Mononuclear cell (primary cell): Measurements from ENCODE around the gene TRAK2. TPM values are rescaled to one million over a fixed set of nuclear protein-coding genes. Genes with fewer than 3 reads are reported as not detected.
"Not testable (repeated sequence)": the region's sequence is repeated elsewhere in the genome, so short reads cannot be mapped to it uniquely, and the experiment has no call there.

Experiments
- H3K27me3 ChIP-seq: 2 replicates; pipeline ENCODE4 v1.6.0; 2011; ENCODE audit warnings: low read length, control low read depth; ENCODE audit not compliant: insufficient read depth
- H3K4me1 ChIP-seq: 2 replicates; pipeline ENCODE4 v1.5.1; 2011; ENCODE audit warnings: mild to moderate bottlenecking, low read length, control low read depth; ENCODE audit not compliant: insufficient read depth
- H3K4me3 ChIP-seq: 2 replicates; pipeline ENCODE4 v1.5.1; 2011; ENCODE audit warnings: mild to moderate bottlenecking, low read length, moderate library complexity
- H3K9me3 ChIP-seq: 2 replicates; pipeline ENCODE4 v1.5.1; 2011; ENCODE audit warnings: low read depth, mild to moderate bottlenecking, control low read depth, low read length
- total RNA-seq: library from RNA; depleted of rRNA; stranded (reverse); fragments of >200 nt; gene quantifications from one replicate; pipeline ENCODE4 v1.2.3, GENCODE V29; 2012

TRAK2 gene
- total RNA-seq, 1 donor: 34.3 TPM

GRCh38 chr2:201465524-201465971 is 14.3 kb upstream of the TRAK2 start:
- Histone ChIP-seq H3K4me3 (no peak overlapping the region), H3K4me1 (no peaks in the 10 kb centered on the region), H3K27me3 (no peaks in the 10 kb centered on the region), H3K9me3 (no peaks in the 10 kb centered on the region)

GRCh38 chr2:201464547-201464946 is 13.3 kb upstream of the TRAK2 start:
- H3K9me3 ChIP-seq: no peaks in the 10 kb centered on the region
- H3K4me3 ChIP-seq: no peak overlapping the region
- H3K27me3 ChIP-seq: no peaks in the 10 kb centered on the region
- H3K4me1 ChIP-seq: no peaks in the 10 kb centered on the region

DNA sequence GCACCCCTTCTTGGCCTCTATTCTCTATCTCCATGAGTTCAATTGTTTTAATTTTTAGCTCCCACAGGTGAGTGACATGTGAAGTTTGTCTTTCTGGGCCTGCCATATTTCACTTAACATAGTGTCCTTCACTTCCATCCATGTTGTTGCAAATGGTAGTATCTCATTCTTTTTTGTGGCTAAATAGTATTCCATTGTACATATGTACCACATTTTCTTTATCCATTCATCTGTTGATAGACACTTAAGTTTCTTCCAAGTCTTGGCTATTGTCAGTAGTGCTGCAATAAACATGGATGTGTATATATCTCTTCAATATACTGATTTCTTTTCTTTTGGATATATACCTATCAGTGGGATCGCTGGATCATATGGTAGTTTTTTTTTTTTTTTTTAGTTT is 9.3 kb upstream of the TRAK2 start:
- Histone ChIP-seq H3K9me3 (no peaks in the 10 kb centered on the region), H3K4me1 (no peaks in the 10 kb centered on the region), H3K4me3 (no peak overlapping the region), H3K27me3 (no peaks in the 10 kb centered on the region)

GRCh38 chr2:201458381-201458780 is 7.1 kb upstream of the TRAK2 start:
- H3K27me3 ChIP-seq: no peaks in the 10 kb centered on the region
- H3K4me3 ChIP-seq: no peak overlapping the region
- H3K4me1 ChIP-seq: no peaks in the 10 kb centered on the region
- no peaks in the 10 kb centered on the region for H3K9me3 ChIP-seq

DNA sequence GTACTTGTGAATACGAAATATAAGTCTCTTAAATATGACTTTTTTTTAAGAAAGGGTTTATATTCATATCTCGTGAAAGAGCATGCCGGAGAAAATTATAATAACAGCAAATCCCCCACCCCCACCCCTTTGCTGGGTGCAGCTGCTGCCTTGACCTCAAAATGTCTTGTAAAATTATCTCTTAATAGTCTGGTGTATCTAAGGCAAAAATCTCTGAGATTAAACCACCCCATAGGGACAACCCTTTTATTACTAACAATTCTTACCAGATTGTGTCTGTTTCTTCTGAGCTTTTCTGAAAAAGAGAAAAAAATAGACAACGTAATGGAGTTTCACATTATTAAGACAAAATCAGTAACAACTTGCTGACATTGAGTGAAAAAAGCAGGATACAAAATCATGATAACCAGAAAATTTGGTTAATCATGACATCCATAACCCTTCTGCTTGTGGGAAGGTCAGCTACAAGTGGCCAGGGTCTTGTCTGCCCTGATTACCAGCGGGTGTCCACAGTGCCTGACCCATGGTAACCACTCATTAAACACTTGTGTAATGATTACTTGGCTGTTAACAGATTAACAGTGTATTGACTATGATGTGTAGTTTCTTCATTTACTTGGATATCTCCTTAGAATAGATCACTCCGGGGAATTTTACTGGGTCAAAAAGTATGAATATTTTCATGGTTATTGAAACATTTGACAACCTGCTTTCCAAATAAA is 1.8 kb upstream of the TRAK2 start:
- H3K4me3 ChIP-seq: no peak overlapping the region
- no peaks in the 10 kb centered on the region for H3K9me3 ChIP-seq
- H3K4me1 ChIP-seq: peaks cover 33% of the 10 kb centered on the region
- H3K27me3 ChIP-seq: no peaks in the 10 kb centered on the region

DNA sequence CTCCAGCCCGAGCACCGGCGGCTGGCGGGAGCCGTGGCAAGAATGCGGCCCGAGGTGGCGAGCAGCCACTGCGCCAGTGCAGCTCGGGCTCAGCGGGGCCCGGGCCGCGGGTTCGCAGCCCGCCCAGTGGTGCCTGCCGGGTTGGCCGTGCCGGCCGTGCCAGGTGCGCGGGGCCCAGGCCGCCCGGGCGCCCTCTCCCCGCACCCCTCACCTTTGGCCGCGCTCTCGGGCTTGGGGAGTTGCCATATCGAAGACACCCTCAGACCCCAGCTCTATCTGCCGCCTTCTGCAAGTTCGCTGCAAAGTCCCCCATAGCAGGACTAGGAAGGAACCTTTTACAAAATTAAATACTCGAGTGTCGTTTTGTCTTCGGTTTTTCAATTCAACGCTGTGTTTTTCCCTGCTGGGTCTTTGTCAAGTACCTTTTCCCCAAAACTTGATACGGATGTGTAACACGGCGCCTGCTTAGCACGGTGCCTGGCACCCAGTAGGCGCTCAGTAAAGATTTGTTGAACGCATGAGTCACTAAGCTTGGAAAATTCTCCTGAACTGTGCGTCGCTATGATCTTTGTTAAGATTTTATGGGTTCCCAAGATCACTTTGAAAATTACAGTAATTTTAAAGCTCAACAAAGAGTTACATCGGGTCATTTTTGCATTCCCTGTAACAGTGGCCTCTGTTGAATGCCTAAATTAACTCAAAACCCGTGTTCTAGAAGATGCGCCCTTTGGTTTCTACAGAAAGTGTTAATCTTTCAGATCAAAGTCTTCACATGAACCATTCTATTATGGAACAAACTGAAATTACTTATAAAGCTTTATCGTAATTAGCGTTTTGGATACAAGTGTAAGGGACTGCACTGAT is 1.0 kb upstream of the TRAK2 start:
- Histone ChIP-seq H3K27me3 (no peaks in the 10 kb centered on the region), H3K9me3 (no peaks in the 10 kb centered on the region), H3K4me1 (peaks cover 40% of the 10 kb centered on the region), H3K4me3 (peak overlapping the region; percentile 97)

- Histone ChIP-seq H3K27me3 (no peaks in the 10 kb centered on the region), H3K4me1 (peaks cover 47% of the 10 kb centered on the region), H3K4me3 (peak overlapping the region; percentile 97), H3K9me3 (no peaks in the 10 kb centered on the region)
Measured at GRCh38 chr2:201450954-201451291, 335 bp downstream of the TRAK2 start.

DNA sequence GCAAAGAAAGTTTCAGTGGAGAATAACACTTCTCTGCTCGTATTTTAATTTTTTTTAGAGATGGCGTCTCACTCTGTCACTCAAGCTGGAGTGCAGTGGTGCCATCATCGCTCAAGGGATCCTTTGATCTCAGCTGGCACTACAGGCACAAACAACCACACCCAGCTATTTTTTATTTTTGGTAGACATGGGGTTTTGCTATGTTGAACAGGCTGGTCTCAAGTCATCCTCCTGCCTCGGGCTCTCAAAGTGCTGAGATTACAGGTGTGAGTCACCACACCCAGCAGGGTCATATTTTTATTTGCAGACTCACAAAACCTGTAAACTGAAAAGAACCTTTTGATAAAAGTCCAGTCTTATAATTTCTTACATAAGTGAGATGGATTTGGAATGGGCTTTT is 2.6 kb downstream of the TRAK2 start:
- H3K4me3 ChIP-seq: no peak overlapping the region

DNA sequence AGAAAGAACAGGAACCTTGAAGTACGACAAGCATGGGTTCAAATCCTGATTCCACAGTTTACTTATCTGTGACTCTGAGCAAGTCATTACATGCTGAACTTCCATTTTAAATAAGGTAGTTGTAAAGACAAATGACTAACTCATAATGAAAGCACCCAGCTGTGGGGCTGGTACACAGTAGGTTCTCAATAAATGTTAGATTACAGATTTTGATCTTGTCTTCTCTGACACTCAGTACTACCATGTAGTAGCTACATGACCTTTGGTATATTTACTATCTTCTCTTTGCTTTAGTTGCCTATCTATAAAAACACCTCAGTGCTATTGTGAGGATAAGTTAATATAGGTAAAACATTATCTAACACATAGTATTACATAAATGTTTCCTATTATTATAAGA is 3.2 kb downstream of the TRAK2 start:
- Histone ChIP-seq H3K4me3 (no peak overlapping the region), H3K9me3 (no peaks in the 10 kb centered on the region), H3K27me3 (no peaks in the 10 kb centered on the region), H3K4me1 (peaks cover 52% of the 10 kb centered on the region)

More for the DNA sequence above, 2.6 kb downstream of the TRAK2 start:
- H3K4me1 ChIP-seq: peaks cover 52% of the 10 kb centered on the region
- no peaks in the 10 kb centered on the region for H3K27me3 ChIP-seq
- H3K9me3 ChIP-seq: no peaks in the 10 kb centered on the region

GRCh38 chr2:201447086-201447485 is 4.2 kb downstream of the TRAK2 start:
- Histone ChIP-seq H3K4me3 (no peak overlapping the region), H3K27me3 (no peaks in the 10 kb centered on the region), H3K4me1 (peaks cover 46% of the 10 kb centered on the region), H3K9me3 (no peaks in the 10 kb centered on the region)

GRCh38 chr2:201444746-201445465 is 6.4 kb downstream of the TRAK2 start:
- Histone ChIP-seq H3K9me3 (no peaks in the 10 kb centered on the region), H3K4me1 (peaks cover 38% of the 10 kb centered on the region), H3K4me3 (no peak overlapping the region), H3K27me3 (no peaks in the 10 kb centered on the region)

DNA sequence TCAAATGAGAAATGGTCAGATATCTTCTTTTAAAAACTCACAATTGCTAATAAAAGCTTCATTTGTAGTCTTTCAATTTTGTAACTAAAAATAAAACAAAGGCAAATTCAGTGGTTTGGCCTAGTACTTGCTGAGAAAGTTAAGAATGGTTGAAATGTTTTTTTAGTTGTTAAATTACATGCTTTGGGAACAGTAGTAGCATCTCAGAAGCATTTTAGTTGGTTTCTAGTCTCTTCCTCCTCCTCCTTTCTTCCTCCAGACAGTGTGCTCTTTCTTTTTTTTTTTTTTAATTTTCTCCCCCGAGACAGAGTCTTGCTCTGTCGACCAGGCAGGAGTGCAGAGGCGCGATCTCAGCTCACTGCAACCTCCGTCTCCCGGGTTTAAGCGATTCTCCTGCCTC is 9.8 kb downstream of the TRAK2 start:
- no peaks in the 10 kb centered on the region for H3K9me3 ChIP-seq
- H3K27me3 ChIP-seq: no peaks in the 10 kb centered on the region
- H3K4me1 ChIP-seq: peaks cover 15% of the 10 kb centered on the region
- H3K4me3 ChIP-seq: no peak overlapping the region

- no peaks in the 10 kb centered on the region for H3K27me3 ChIP-seq
- no peak overlapping the region for H3K4me3 ChIP-seq
- peaks cover 9% of the 10 kb centered on the region for H3K4me1 ChIP-seq
- H3K9me3 ChIP-seq: no peaks in the 10 kb centered on the region
Measured at GRCh38 chr2:201440182-201440581, 11.1 kb downstream of the TRAK2 start.

GRCh38 chr2:201439336-201439922 is 11.8 kb downstream of the TRAK2 start:
- not testable (repeated sequence) for H3K9me3 ChIP-seq

DNA sequence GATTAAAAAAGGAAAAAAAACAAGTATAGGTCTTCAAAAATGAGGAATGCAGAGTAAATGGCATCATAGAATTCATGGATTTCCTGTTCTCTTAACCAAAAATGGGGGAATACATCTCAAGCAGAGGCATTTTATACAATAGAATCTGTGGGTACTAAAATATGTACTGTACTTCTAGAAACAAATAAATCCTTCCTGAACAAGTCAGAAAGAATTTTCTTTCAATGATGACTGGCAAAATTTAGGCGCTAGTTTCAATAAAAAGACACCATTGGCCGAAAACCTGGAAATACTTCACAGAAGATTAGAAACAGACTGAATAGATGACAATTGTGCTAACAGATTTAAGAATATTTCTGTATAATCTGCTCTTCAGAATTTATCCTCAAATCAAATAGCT is 15.1 kb downstream of the TRAK2 start:
- Histone ChIP-seq H3K4me3 (no peak overlapping the region), H3K4me1 (peaks cover 15% of the 10 kb centered on the region), H3K27me3 (no peaks in the 10 kb centered on the region), H3K9me3 (no peaks in the 10 kb centered on the region)

More at GRCh38 chr2:201439336-201439922, 11.8 kb downstream of the TRAK2 start:
- H3K27me3 ChIP-seq, H3K4me1 ChIP-seq, H3K4me3 ChIP-seq: not testable (repeated sequence)
